GM12892 (cell line): Measurements from ENCODE around the gene FER.
"Not testable (repeated sequence)": the region's sequence is repeated elsewhere in the genome, so short reads cannot be mapped to it uniquely, and the experiment has no call there.

ENCODE experiments used
- POLR2A ChIP-seq: IDR thresholded peaks from 2 replicates; pipeline ENCODE4 v1.6.1; 2011; ENCODE audit warnings: low read depth, low read length, control low read depth
- TAF1 ChIP-seq: IDR thresholded peaks from 2 replicates; pipeline ENCODE4 v1.6.1; 2011; ENCODE audit warnings: low read depth, mild to moderate bottlenecking, control low read depth, low read length, borderline replicate concordance

GRCh38 chr5:108766916-108767315 lies 19.2 kb downstream of the FER start:
- TF ChIP-seq POLR2A, TAF1: not testable (repeated sequence)
